DND-41 (cell line): Measurements from ENCODE around the gene APMAP.
A peak's percentile ranks its signal among the peaks of the same experiment; 100 is the strongest.

Experiments used
- ATAC-seq: fragments of 200-7000 bp; cut with Tn5 transposase; 3 replicates; pipeline ENCODE4 v1.9.1; 2021; ENCODE audit warnings: low read depth; ENCODE audit not compliant: insufficient read depth
- DNase-seq: peaks from one replicate; pipeline ENCODE4 v3.0.0-alpha.2; 2020
- H2AFZ ChIP-seq: 2 replicates; pipeline ENCODE4 v1.6.0; 2012; ENCODE audit warnings: low read depth, low read length
- H3K27ac ChIP-seq: 2 replicates; pipeline ENCODE4 v1.5.1; 2012; ENCODE audit warnings: low read length, inconsistent platforms
- H3K27me3 ChIP-seq: fragments of 200-600 bp; sonication (generic); 2 replicates; pipeline ENCODE4 v1.6.0; 2012; ENCODE audit warnings: low read length, mild to moderate bottlenecking, inconsistent platforms; ENCODE audit not compliant: insufficient read depth, poor library complexity
- H3K36me3 ChIP-seq: 2 replicates; pipeline ENCODE4 v1.5.1; 2012; ENCODE audit warnings: low read length, inconsistent platforms; ENCODE audit not compliant: insufficient read depth
- H3K4me1 ChIP-seq: 2 replicates; pipeline ENCODE4 v1.5.1; 2012; ENCODE audit warnings: mild to moderate bottlenecking, low read length; ENCODE audit not compliant: insufficient read depth
- H3K4me2 ChIP-seq: 2 replicates; pipeline ENCODE4 v1.6.0; 2012; ENCODE audit warnings: mild to moderate bottlenecking, moderate library complexity, low read length, inconsistent platforms; ENCODE audit not compliant: insufficient read depth
- H3K4me3 ChIP-seq, 2 experiments: fragments of 200-600 bp in 1 of 2; shearing (Covaris generic) in 1 of 2; 2 replicates each; pipeline ENCODE4 v1.5.1; 2012 to 2016; ENCODE audit warnings: inconsistent platforms in 2 of 2, low read length in 2 of 2, mild to moderate bottlenecking in 2 of 2, low read depth in 1 of 2, moderate library complexity in 1 of 2
- H3K79me2 ChIP-seq: 2 replicates; pipeline ENCODE4 v1.6.0; 2012; ENCODE audit warnings: low read length, inconsistent platforms; ENCODE audit not compliant: insufficient read depth
- H3K9ac ChIP-seq: 2 replicates; pipeline ENCODE4 v1.6.0; 2012; ENCODE audit warnings: low read depth, mild to moderate bottlenecking, inconsistent platforms, low read length, moderate library complexity
- H3K9me3 ChIP-seq: 2 replicates; pipeline ENCODE4 v1.5.1; 2012; ENCODE audit warnings: low read length, moderate library complexity, mild to moderate bottlenecking, inconsistent platforms; ENCODE audit not compliant: insufficient read depth, severe bottlenecking
- H4K20me1 ChIP-seq: 2 replicates; pipeline ENCODE4 v1.6.0; 2012; ENCODE audit warnings: low read length; ENCODE audit not compliant: insufficient read depth
- EZH2 ChIP-seq: IDR thresholded peaks from 3 replicates; pipeline ENCODE4 v1.6.1; 2012; ENCODE audit warnings: borderline replicate concordance, low read depth, mild to moderate bottlenecking, moderate library complexity, low read length, inconsistent platforms; ENCODE audit not compliant: severe bottlenecking
- TF ChIP-seq, protein P1 (sequence below): IDR thresholded peaks from 2 replicates; pipeline ENCODE4 v1.5.1; 2012; ENCODE audit warnings: borderline replicate concordance, low read length, moderate library complexity, mild to moderate bottlenecking; ENCODE audit not compliant: poor library complexity, severe bottlenecking; ENCODE audit errors: extremely low read depth

APMAP gene

DNA sequence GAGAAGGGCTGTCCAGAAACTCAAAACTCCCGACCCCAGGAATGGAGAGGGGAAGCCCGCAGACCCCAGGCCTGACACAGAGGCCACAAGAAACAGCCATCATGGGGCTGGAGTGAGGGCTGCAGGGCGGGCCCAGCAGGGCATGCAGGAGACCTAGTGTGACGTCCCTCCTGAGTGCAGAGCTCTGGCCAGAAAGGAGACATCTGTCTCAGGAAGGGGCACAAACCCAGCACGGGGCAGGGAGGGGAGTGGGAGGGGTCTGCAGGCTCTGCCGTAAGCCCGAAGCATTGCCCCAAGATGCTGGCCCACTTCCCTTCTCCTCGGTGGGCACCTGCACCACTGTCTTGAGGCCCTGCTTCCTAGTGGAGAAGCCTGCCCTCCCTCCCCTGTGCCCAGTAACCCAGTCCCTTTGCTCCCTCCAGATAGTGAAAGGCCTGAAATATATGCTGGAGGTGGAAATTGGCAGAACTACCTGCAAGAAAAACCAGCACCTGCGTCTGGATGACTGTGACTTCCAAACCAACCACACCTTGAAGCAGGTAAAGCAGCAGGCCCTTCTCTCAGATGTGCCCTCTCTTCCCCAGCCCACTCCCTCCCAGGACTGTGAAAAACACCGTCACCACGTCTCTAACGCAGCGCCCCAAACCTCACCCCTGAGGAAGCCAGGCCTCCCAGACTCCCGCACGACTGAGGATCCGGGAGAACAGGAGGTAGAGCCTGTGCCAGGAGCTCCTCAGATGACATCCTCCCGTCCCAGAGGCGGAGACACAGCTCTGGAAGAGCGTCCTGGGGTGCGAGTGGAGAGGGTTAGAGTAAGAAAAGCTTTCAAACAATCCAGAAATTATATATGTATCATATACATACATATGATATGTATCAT is 33.8 kb downstream of the APMAP start:
- Histone ChIP-seq H3K9me3 (no peaks in the 10 kb centered on the region), H3K27ac (no peak overlapping the region), H3K4me1 (peaks cover 24% of the 10 kb centered on the region), H3K36me3 (peaks cover 64% of the 10 kb centered on the region), H2AFZ (no peak overlapping the region), H4K20me1 (peaks cover 11% of the 10 kb centered on the region), H3K4me3 (no peak overlapping the region), H3K27me3 (no peaks in the 10 kb centered on the region), H3K9ac (no peak overlapping the region), H3K4me2 (no peak overlapping the region), H3K79me2 (no peaks in the 10 kb centered on the region)
- no peak for TF ChIP-seq EZH2
- TF ChIP-seq, protein P1, sequence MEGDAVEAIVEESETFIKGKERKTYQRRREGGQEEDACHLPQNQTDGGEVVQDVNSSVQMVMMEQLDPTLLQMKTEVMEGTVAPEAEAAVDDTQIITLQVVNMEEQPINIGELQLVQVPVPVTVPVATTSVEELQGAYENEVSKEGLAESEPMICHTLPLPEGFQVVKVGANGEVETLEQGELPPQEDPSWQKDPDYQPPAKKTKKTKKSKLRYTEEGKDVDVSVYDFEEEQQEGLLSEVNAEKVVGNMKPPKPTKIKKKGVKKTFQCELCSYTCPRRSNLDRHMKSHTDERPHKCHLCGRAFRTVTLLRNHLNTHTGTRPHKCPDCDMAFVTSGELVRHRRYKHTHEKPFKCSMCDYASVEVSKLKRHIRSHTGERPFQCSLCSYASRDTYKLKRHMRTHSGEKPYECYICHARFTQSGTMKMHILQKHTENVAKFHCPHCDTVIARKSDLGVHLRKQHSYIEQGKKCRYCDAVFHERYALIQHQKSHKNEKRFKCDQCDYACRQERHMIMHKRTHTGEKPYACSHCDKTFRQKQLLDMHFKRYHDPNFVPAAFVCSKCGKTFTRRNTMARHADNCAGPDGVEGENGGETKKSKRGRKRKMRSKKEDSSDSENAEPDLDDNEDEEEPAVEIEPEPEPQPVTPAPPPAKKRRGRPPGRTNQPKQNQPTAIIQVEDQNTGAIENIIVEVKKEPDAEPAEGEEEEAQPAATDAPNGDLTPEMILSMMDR, result no peak
- DNase-seq, result peak; percentile 3
- no peak for ATAC-seq

DNA sequence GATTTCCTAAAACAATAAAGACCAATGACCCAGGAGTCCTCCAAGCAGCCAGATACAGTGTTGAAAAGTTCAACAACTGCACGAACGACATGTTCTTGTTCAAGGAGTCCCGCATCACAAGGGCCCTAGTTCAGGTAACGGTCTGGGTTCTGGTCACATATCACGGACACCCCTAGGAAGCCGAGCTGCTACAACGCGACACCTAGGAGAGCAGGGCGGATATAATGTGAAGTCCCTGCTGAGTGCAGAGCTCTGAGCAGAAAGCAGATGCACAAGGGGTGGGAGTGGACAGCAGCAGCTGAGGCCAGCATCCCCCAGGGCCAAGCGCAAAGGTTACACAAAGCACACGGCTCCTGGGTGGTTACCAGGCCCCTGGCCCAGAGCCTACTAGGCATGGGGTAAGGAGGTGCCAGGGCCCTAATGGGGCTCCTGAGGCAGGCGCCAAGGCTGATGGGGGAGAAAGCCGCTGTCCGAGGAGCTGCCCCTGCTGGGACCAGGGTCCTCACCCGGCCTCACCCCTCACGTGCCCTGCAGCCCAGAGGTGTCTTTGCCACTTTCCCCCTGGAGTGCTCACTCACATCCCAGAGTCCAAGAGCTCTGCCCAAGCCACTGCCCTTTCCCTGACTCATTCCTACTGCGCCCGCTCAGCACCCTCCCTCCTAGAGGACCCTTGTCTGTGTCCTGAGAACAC is 35.1 kb downstream of the APMAP start:
- peaks cover 24% of the 10 kb centered on the region for H3K4me1 ChIP-seq
- H3K27me3 ChIP-seq, result no peaks in the 10 kb centered on the region
- no peaks in the 10 kb centered on the region for H3K9me3 ChIP-seq
- H3K4me2 ChIP-seq, result no peak overlapping the region
- TF ChIP-seq EZH2, result no peak
- TF ChIP-seq, protein P1, result no peak
- peaks cover 56% of the 10 kb centered on the region for H3K36me3 ChIP-seq
- no peak overlapping the region for H3K27ac ChIP-seq
- H3K79me2 ChIP-seq, result no peaks in the 10 kb centered on the region
- H2AFZ ChIP-seq, result no peak overlapping the region
- no peak overlapping the region for H3K4me3 ChIP-seq
- no peak overlapping the region for H3K9ac ChIP-seq
- DNase-seq, result peak; percentile 4
- H4K20me1 ChIP-seq, result peaks cover 11% of the 10 kb centered on the region
- ATAC-seq, result no peak

DNA sequence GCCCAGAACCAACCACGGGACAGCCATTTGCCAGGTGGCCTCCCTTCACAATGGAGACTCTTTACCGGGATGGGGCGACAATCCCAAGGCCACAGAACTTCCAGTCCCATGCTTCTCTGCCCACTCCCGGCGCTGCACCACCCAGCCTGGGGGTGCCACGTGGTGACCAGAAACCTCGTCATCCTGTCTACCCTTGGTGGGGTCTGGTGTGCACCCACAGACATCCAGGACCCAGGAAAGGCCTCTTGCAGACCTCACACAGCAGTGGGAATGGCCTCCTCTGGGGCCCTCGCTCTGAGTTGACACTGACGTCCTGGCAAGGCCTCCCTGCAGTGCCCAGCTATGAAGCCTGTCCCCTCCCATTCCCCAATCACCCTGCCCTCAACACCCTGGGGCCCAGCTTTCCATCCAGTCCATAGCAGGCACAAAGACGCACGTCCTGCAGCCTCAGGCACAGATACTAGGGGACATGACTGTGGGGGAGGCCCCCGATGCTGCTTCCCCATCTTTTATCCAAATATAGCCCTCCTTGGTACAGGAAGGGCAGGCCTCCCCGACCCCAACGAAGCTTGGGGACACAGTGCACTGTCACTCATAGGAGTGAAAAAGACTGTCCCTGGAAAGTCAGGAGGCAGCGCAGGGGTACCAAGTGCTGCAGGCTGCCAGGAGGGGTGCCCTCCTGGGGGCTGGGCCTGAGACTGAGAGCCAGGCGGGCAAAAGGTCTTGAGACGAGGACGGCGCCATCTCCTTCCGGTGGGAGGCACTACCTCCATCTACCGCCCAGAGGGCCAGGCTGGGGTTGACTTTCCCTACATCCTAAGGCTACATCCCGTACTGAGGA is 36.3 kb downstream of the APMAP start:
- no peaks in the 10 kb centered on the region for H3K9me3 ChIP-seq
- no peak overlapping the region for H2AFZ ChIP-seq
- ATAC-seq, result no peak
- no peak overlapping the region for H3K4me3 ChIP-seq
- H3K27me3 ChIP-seq, result no peaks in the 10 kb centered on the region
- H3K36me3 ChIP-seq, result peaks cover 43% of the 10 kb centered on the region
- TF ChIP-seq, protein P1, result no peak
- TF ChIP-seq EZH2, result no peak
- DNase-seq, result peak; percentile 4
- no peaks in the 10 kb centered on the region for H3K79me2 ChIP-seq
- H4K20me1 ChIP-seq, result peaks cover 11% of the 10 kb centered on the region
- no peak overlapping the region for H3K9ac ChIP-seq
- H3K4me2 ChIP-seq, result no peak overlapping the region
- peak overlapping the region; percentile 70 for H3K27ac ChIP-seq
- H3K4me1 ChIP-seq, result peaks cover 24% of the 10 kb centered on the region
